Esophagus squamous epithelium (tissue), 4 donors: ENCODE data around the gene SLC1A2.

Experiments
- CTCF ChIP-seq, 6 experiments: fragments of 450-650 bp in 4 of 6; fragments of 200-600 bp in 2 of 6; sonication (generic) in 2 of 6; IDR thresholded peaks; one replicate each; pipeline ENCODE4 v1.5.1; 2016 to 2019; ENCODE audit warnings: antibody characterized with exemption in 6 of 6, mild to moderate bottlenecking in 4 of 6, moderate library complexity in 4 of 6
- POLR2A ChIP-seq, 4 donors: fragments of 450-650 bp; IDR thresholded peaks; one replicate each; pipeline ENCODE4 v1.6.1; 2017; ENCODE audit warnings: antibody characterized with exemption in 4 of 4, mild to moderate bottlenecking in 4 of 4, moderate library complexity in 3 of 4

GRCh38 chr11:35363854-35364780 is 55.2 kb downstream of the SLC1A2 start:
- TF ChIP-seq CTCF (IDR thresholded peaks at IDR 0.05) (no peak), POLR2A (IDR thresholded peaks at IDR 0.05) (no peak)
